ENCODE measurements around the gene VAV2.

The VAV2 gene

GRCh38 chr9:133774799-133775198, 217.3 kb downstream of the VAV2 start:
- no peak overlapping the region for H3K27ac ChIP-seq (ENCODE audit: low read depth, low read length)
- no peaks in the 10 kb centered on the region for H3K27me3 ChIP-seq (ENCODE audit: insufficient read depth, low read length)
- H3K36me3 ChIP-seq (ENCODE audit: insufficient read depth, low read length) = peaks cover 46% of the 10 kb centered on the region
- H3K4me3 ChIP-seq (ENCODE audit: low read depth, low read length) = no peak overlapping the region
- H2AFZ ChIP-seq (ENCODE audit: low read length, unreplicated experiment) = no peak overlapping the region
- H3K4me1 ChIP-seq (ENCODE audit: control insufficient read depth, insufficient read depth, low read length, unreplicated experiment) = no peaks in the 10 kb centered on the region
- H3K79me2 ChIP-seq (ENCODE audit: control insufficient read depth, insufficient read depth, low read length, unreplicated experiment) = no peaks in the 10 kb centered on the region

GRCh38 chr9:133773889-133774655, 218.1 kb downstream of the VAV2 start:
- Histone ChIP-seq H3K27ac (ENCODE audit: low read depth, low read length) (no peak overlapping the region), H3K79me2 (ENCODE audit: control insufficient read depth, insufficient read depth, low read length, unreplicated experiment) (no peaks in the 10 kb centered on the region), H3K27me3 (ENCODE audit: insufficient read depth, low read length) (no peaks in the 10 kb centered on the region), H3K36me3 (ENCODE audit: insufficient read depth, low read length) (peaks cover 47% of the 10 kb centered on the region), H3K4me1 (ENCODE audit: control insufficient read depth, insufficient read depth, low read length, unreplicated experiment) (no peaks in the 10 kb centered on the region), H3K4me3 (ENCODE audit: low read depth, low read length) (no peak overlapping the region), H2AFZ (ENCODE audit: low read length, unreplicated experiment) (no peak overlapping the region)

- Histone ChIP-seq H3K27me3 (ENCODE audit: insufficient read depth, low read length) (no peaks in the 10 kb centered on the region), H3K36me3 (ENCODE audit: insufficient read depth, low read length) (peaks cover 61% of the 10 kb centered on the region)
Measured at GRCh38 chr9:133772581-133772980, 219.5 kb downstream of the VAV2 start.

GRCh38 chr9:133771486-133772482, 220.3 kb downstream of the VAV2 start:
- no peak overlapping the region for H3K4me3 ChIP-seq (ENCODE audit: low read depth, low read length)
- H3K36me3 ChIP-seq (ENCODE audit: insufficient read depth, low read length) = peaks cover 64% of the 10 kb centered on the region
- H3K27me3 ChIP-seq (ENCODE audit: insufficient read depth, low read length) = no peaks in the 10 kb centered on the region
- no peak overlapping the region for H2AFZ ChIP-seq (ENCODE audit: low read length, unreplicated experiment)
- H3K4me1 ChIP-seq (ENCODE audit: control insufficient read depth, insufficient read depth, low read length, unreplicated experiment) = no peaks in the 10 kb centered on the region
- H3K27ac ChIP-seq (ENCODE audit: low read depth, low read length) = no peak overlapping the region
- no peaks in the 10 kb centered on the region for H3K79me2 ChIP-seq (ENCODE audit: control insufficient read depth, insufficient read depth, low read length, unreplicated experiment)

More at GRCh38 chr9:133772581-133772980, 219.5 kb downstream of the VAV2 start:
- no peaks in the 10 kb centered on the region for H3K79me2 ChIP-seq (ENCODE audit: control insufficient read depth, insufficient read depth, low read length, unreplicated experiment)
- H2AFZ ChIP-seq (ENCODE audit: low read length, unreplicated experiment) = no peak overlapping the region
- H3K4me1 ChIP-seq (ENCODE audit: control insufficient read depth, insufficient read depth, low read length, unreplicated experiment) = no peaks in the 10 kb centered on the region
- no peak overlapping the region for H3K27ac ChIP-seq (ENCODE audit: low read depth, low read length)
- H3K4me3 ChIP-seq (ENCODE audit: low read depth, low read length) = no peak overlapping the region

GRCh38 chr9:133770076-133770777, 221.9 kb downstream of the VAV2 start:
- Histone ChIP-seq H3K4me3 (ENCODE audit: low read depth, low read length) (no peak overlapping the region), H3K79me2 (ENCODE audit: control insufficient read depth, insufficient read depth, low read length, unreplicated experiment) (no peaks in the 10 kb centered on the region), H3K27ac (ENCODE audit: low read depth, low read length) (no peak overlapping the region), H3K36me3 (ENCODE audit: insufficient read depth, low read length) (peaks cover 58% of the 10 kb centered on the region), H3K4me1 (ENCODE audit: control insufficient read depth, insufficient read depth, low read length, unreplicated experiment) (no peaks in the 10 kb centered on the region), H3K27me3 (ENCODE audit: insufficient read depth, low read length) (no peaks in the 10 kb centered on the region), H2AFZ (ENCODE audit: low read length, unreplicated experiment) (no peak overlapping the region)

GRCh38 chr9:133769511-133770075, 222.5 kb downstream of the VAV2 start:
- Histone ChIP-seq H2AFZ (ENCODE audit: low read length, unreplicated experiment) (no peak overlapping the region), H3K4me3 (ENCODE audit: low read depth, low read length) (no peak overlapping the region), H3K27ac (ENCODE audit: low read depth, low read length) (no peak overlapping the region), H3K36me3 (ENCODE audit: insufficient read depth, low read length) (peaks cover 58% of the 10 kb centered on the region), H3K27me3 (ENCODE audit: insufficient read depth, low read length) (no peaks in the 10 kb centered on the region), H3K79me2 (ENCODE audit: control insufficient read depth, insufficient read depth, low read length, unreplicated experiment) (no peaks in the 10 kb centered on the region), H3K4me1 (ENCODE audit: control insufficient read depth, insufficient read depth, low read length, unreplicated experiment) (no peaks in the 10 kb centered on the region)

GRCh38 chr9:133768859-133769510, 223.1 kb downstream of the VAV2 start:
- no peaks in the 10 kb centered on the region for H3K4me1 ChIP-seq (ENCODE audit: control insufficient read depth, insufficient read depth, low read length, unreplicated experiment)
- H3K36me3 ChIP-seq (ENCODE audit: insufficient read depth, low read length) = peaks cover 56% of the 10 kb centered on the region
- H3K4me3 ChIP-seq (ENCODE audit: low read depth, low read length) = no peak overlapping the region
- no peaks in the 10 kb centered on the region for H3K79me2 ChIP-seq (ENCODE audit: control insufficient read depth, insufficient read depth, low read length, unreplicated experiment)
- H2AFZ ChIP-seq (ENCODE audit: low read length, unreplicated experiment) = no peak overlapping the region
- no peak overlapping the region for H3K27ac ChIP-seq (ENCODE audit: low read depth, low read length)
- H3K27me3 ChIP-seq (ENCODE audit: insufficient read depth, low read length) = no peaks in the 10 kb centered on the region

- Histone ChIP-seq H3K79me2 (ENCODE audit: control insufficient read depth, insufficient read depth, low read length, unreplicated experiment) (no peaks in the 10 kb centered on the region), H3K4me1 (ENCODE audit: control insufficient read depth, insufficient read depth, low read length, unreplicated experiment) (peaks cover 2% of the 10 kb centered on the region), H3K4me3 (ENCODE audit: low read depth, low read length) (no peak overlapping the region), H3K27me3 (ENCODE audit: insufficient read depth, low read length) (no peaks in the 10 kb centered on the region), H2AFZ (ENCODE audit: low read length, unreplicated experiment) (no peak overlapping the region), H3K36me3 (ENCODE audit: insufficient read depth, low read length) (peaks cover 53% of the 10 kb centered on the region), H3K27ac (ENCODE audit: low read depth, low read length) (no peak overlapping the region)
Measured at GRCh38 chr9:133768371-133768858, 223.7 kb downstream of the VAV2 start.

GRCh38 chr9:133767625-133768024, 224.5 kb downstream of the VAV2 start:
- Histone ChIP-seq H3K4me3 (ENCODE audit: low read depth, low read length) (no peak overlapping the region), H2AFZ (ENCODE audit: low read length, unreplicated experiment) (no peak overlapping the region), H3K27ac (ENCODE audit: low read depth, low read length) (no peak overlapping the region), H3K27me3 (ENCODE audit: insufficient read depth, low read length) (no peaks in the 10 kb centered on the region), H3K79me2 (ENCODE audit: control insufficient read depth, insufficient read depth, low read length, unreplicated experiment) (no peaks in the 10 kb centered on the region), H3K36me3 (ENCODE audit: insufficient read depth, low read length) (peaks cover 50% of the 10 kb centered on the region), H3K4me1 (ENCODE audit: control insufficient read depth, insufficient read depth, low read length, unreplicated experiment) (peaks cover 2% of the 10 kb centered on the region)
